ENCODE data around the gene MUS81.

The MUS81 gene

GRCh38 chr11:65816696-65817095, 43.5 kb upstream of the MUS81 start:
- Mint-ChIP-seq H3K4me3 (peak overlapping the region; percentile 84 to 91 (median 88)), H3K4me1 (peaks cover 5% of the 10 kb centered on the region), H3K27ac (peak overlapping the region; percentile 1 to 28 (median 19)), H3K27me3 (ENCODE audit: low read depth) (no peaks in the 10 kb centered on the region), H3K9me3 (no peaks in the 10 kb centered on the region), H3K36me3 (ENCODE audit: low read depth) (peaks cover 4% of the 10 kb centered on the region)
- no peak for TF ChIP-seq CTCF (IDR thresholded peaks at IDR 0.05; ENCODE audit: unreplicated experiment in 3 of 3)

- no peak for TF ChIP-seq CTCF (IDR thresholded peaks at IDR 0.05; ENCODE audit: unreplicated experiment in 3 of 3)
- Mint-ChIP-seq H3K9me3 (no peaks in the 10 kb centered on the region), H3K36me3 (ENCODE audit: low read depth) (peaks cover 4% of the 10 kb centered on the region), H3K27ac (peak overlapping the region; percentile 49 to 95 (median 92)), H3K4me3 (peak overlapping the region; percentile 84 to 91 (median 88)), H3K27me3 (ENCODE audit: low read depth) (no peaks in the 10 kb centered on the region), H3K4me1 (peaks cover 5% of the 10 kb centered on the region)
Observed at GRCh38 chr11:65817312-65817834, 42.9 kb upstream of the MUS81 start.

- H3K4me3 Mint-ChIP-seq, result peak overlapping the region; percentile 84 to 91 (median 88)
- peaks cover 4% of the 10 kb centered on the region for H3K36me3 Mint-ChIP-seq (ENCODE audit: low read depth)
- no peaks in the 10 kb centered on the region for H3K9me3 Mint-ChIP-seq
- H3K27me3 Mint-ChIP-seq (ENCODE audit: low read depth), result no peaks in the 10 kb centered on the region
- H3K4me1 Mint-ChIP-seq, result peaks cover 5% of the 10 kb centered on the region
- TF ChIP-seq CTCF (IDR thresholded peaks at IDR 0.05; ENCODE audit: unreplicated experiment in 3 of 3), result peak; percentile 100
- peak overlapping the region; percentile 49 to 95 (median 92) for H3K27ac Mint-ChIP-seq
Observed at GRCh38 chr11:65817835-65818680, 42.2 kb upstream of the MUS81 start.

GRCh38 chr11:65821107-65821506, 39.1 kb upstream of the MUS81 start:
- no peak overlapping the region for H3K4me3 Mint-ChIP-seq
- H3K27me3 Mint-ChIP-seq (ENCODE audit: low read depth), result no peaks in the 10 kb centered on the region
- TF ChIP-seq CTCF (IDR thresholded peaks at IDR 0.05; ENCODE audit: unreplicated experiment in 3 of 3), result no peak
- H3K36me3 Mint-ChIP-seq (ENCODE audit: low read depth), result peaks cover 4% of the 10 kb centered on the region
- no peaks in the 10 kb centered on the region for H3K9me3 Mint-ChIP-seq
- peaks cover 5% of the 10 kb centered on the region for H3K4me1 Mint-ChIP-seq
- H3K27ac Mint-ChIP-seq, result peak overlapping the region in 2 of 3 experiments; percentile 61 to 86

GRCh38 chr11:65822776-65823528, 37.3 kb upstream of the MUS81 start:
- Mint-ChIP-seq H3K4me3 (no peak overlapping the region), H3K4me1 (no peaks in the 10 kb centered on the region), H3K9me3 (no peaks in the 10 kb centered on the region), H3K36me3 (ENCODE audit: low read depth) (no peaks in the 10 kb centered on the region), H3K27me3 (ENCODE audit: low read depth) (no peaks in the 10 kb centered on the region), H3K27ac (no peak overlapping the region)
- no peak for TF ChIP-seq CTCF (IDR thresholded peaks at IDR 0.05; ENCODE audit: unreplicated experiment in 3 of 3)

Data from nephron (organoid).